ENCODE measurements around the gene TMEM184B.

DNA sequence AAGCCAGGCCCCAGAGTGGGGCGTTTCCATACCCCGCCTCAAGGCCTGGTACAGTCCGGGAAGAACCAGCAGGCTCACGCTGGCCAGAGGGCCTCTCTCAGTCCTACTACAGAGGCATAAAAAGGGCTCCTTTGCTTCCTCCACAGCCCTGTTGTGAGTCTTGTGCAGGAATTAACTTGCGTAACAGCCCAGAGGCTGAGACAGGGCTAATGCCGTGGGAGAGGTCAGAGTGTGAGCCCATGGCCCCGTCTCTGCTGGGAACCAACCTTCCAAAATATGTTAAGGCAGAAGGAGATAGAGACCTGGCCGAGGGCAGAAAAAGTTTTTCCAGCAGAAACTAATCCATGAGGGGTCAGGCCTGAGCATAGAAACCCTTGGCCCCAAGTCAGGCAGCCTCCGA, 19.9 kb upstream of the TMEM184B start:
- TF ChIP-seq POLR2A (IDR thresholded peaks at IDR 0.05) (no peak), POLR2AphosphoS5 (IDR thresholded peaks at IDR 0.05) (no peak)
- TF ChIP-seq, protein P1, sequence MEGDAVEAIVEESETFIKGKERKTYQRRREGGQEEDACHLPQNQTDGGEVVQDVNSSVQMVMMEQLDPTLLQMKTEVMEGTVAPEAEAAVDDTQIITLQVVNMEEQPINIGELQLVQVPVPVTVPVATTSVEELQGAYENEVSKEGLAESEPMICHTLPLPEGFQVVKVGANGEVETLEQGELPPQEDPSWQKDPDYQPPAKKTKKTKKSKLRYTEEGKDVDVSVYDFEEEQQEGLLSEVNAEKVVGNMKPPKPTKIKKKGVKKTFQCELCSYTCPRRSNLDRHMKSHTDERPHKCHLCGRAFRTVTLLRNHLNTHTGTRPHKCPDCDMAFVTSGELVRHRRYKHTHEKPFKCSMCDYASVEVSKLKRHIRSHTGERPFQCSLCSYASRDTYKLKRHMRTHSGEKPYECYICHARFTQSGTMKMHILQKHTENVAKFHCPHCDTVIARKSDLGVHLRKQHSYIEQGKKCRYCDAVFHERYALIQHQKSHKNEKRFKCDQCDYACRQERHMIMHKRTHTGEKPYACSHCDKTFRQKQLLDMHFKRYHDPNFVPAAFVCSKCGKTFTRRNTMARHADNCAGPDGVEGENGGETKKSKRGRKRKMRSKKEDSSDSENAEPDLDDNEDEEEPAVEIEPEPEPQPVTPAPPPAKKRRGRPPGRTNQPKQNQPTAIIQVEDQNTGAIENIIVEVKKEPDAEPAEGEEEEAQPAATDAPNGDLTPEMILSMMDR (IDR thresholded peaks at IDR 0.05), result no peak
